Stimulated activated CD4-positive, alpha-beta T cell treated with anti-CD3 and anti-CD28 coated beads, Interleukin-2, amount 100 ng/mL, for 48 hours (primary cell): ENCODE measurements around the gene BAAT.

Experiments used
- DNase-seq, 2 donors: peaks; one replicate each; pipeline ENCODE4 v3.0.0-alpha.2; 2020

The BAAT gene

GRCh38 chr9:101311758-101312420, 72.9 kb downstream of the BAAT start:
- DNase-seq: no peak

- DNase-seq: no peak
Measured at GRCh38 chr9:101311191-101311590, 73.6 kb downstream of the BAAT start.
